Stimulated activated naive CD4-positive, alpha-beta T cell treated with Interleukin-2 at 50 U/mL for 16 hours (primary cell): ENCODE results near the gene BGLAP.
A peak's percentile ranks its signal among the peaks of the same experiment; 100 is the strongest.

Source experiments
- DNase-seq: peaks from one replicate; lab custom pipeline; 2025; lab: John Stamatoyannopoulos, UW

The BGLAP gene

DNA sequence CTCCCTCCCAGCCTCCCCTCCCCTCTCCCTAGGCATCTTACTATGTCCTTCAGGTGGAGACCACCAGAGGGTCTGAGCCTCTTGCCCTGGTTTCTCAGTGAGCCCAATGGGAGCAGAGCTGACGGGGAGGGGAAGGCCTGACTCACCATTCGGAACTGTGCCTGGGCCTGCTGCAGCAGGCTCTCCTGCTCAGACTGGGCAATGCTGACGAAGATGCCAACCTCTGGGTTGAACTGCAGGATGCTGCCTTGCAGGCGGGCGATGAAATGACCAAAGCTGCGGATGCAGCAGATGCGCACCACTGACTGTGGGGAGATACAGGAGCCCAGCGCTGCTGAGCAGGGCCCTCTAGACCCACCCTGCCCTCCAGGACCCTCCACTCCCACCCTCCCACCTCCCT is 16.9 kb downstream of the BGLAP start:
- DNase-seq = no peak

DNA sequence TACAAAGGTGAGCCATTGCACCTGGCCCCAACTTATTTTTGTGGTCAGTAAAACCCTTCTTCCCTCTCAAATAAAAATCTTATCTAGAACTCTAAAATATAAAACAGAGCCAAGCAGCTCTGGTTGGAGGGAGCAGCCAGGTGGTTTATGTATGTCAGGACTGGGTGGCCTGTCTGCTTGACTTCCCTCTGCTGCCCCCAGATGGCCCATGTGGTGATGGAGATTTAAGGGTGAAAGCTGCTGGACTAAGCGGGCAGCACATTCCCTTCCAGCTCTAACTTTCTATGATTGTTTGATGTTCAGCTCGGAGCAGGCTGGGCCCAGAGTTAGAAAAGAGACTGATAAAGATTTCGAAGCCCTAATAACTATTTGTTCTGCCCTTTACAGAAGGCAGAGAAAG is 17.8 kb downstream of the BGLAP start:
- no peak for DNase-seq

DNA sequence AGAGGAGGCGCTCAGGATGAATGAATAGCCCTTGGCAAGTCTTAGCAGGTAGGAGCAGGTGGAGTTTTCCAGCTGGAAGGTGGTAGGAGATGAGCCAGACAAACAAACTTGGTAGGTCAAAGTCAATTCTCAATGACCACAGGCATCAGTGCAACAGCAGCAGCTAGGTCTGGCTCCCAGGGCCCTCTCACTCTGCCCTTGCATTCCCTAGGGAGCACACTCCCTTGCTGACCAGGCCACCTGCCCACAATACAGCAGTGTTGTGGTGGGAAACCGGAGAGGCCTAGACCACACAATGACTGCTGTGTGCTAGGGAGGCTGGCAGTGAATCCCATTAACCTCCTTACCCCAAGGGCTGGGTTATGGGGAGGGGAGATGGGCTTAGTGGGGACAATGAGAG is 18.9 kb downstream of the BGLAP start:
- no peak for DNase-seq

DNA sequence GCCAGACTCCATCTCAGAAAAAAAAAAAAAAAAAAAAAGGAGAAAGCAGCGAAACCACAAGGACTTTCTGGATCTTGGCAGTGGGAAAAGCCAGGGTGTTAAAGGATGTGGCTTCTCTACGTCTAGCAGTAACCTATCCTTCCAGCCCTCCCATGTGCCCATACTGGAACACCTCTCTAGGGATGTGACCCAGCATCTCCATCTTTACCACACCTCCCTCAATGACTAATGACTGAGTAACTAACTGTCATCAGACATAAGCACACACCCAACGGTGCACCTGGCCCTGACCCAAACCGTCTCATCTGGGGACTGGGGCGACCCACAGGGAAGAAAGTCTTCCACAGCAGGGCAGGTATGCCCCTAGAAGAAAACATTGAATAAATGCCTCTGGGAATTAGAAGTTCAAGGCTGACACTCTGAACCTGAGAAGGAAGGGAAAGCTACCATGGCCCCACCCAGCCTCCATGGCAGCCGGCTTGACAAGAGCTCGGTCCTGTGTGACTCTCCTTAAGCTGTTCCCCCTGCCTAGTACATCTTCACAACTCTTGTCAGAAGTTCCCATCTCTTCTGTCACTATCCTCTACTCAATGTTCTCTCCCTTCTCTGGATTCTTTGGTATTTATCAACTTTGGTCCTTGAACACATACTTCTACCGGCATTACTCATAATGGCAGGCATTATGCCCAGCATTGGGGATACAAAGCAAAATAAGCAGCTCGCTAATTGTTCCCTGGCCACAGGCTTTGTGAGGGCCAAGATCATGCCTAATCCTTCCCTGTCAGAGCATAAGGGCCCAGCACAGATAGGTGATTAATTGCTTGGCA is 20.7 kb downstream of the BGLAP start:
- DNase-seq = no peak

DNA sequence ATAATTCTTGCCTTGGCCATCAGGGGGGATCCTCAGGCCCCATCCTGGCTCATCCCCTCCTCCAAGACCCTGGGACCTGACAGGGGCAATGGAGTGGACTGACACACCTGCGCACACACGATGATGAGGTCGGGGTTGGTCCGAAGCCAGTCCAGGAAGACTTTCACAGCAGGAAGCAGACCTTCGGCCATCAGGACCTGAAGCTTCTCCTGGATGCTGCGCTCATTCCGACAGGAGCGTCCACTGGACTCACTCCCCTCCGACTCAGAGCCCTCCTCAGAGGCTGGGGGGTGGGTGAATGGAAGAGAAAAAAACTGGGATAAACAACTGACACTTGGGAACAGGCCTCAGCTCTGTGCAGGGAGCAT is 21.3 kb downstream of the BGLAP start:
- DNase-seq = no peak

DNA sequence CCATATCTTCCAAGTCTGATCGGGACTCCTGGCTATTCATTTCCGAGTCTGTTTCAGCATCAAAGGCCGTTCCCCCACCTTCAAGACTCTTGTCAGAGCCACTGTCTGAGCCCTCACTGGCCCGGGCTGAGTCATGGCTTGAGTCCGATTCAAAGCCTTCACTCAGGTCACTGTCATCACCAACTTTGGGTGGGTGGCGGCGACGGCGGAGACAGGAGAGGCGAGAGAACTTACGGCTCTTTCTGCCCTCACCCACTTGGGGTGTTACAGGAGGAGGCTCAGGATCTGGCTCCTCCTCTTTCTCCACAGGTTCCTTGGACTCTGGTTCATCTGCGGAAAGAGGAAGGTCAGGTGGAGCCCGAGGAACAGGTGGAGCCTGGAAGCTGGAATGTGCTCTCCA is 24.1 kb downstream of the BGLAP start:
- DNase-seq = no peak

DNA sequence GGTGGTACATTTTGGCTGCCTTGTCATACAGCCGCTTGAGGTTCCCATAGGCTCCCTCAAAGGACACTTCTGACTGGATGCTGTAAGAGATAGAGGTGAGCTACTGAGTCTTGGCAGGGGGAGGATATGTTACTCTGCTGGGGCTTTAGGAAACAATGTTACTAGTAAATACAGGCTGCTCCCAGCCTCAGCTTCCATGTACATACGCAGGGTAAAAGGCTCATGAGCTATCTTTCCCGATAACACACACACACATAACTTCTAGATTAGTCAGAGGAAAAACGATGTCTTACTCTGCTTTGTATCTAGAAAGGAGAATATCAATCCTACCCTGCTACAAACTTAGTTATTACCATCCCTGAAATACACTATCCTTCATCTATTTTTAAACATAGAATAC is 26.4 kb downstream of the BGLAP start:
- no peak for DNase-seq

DNA sequence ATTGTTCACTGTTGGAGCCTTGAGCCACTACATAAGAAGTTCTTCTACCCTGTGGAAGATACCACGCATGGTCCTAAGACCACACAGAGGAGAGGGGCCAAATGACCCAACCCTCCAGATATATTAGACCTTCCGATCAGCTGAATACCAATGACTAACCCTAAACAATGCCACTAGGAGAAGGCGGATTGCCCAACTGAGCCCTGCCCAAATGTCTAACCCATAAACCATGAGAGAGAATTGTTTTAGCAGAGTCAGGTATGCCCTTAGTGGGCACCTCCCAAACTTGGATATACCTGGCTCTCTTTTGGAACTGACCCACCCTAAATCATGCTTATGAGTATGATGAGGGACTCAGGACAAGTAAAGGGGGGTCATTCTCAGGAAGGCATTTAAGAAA is 28.3 kb downstream of the BGLAP start:
- DNase-seq = no peak

DNA sequence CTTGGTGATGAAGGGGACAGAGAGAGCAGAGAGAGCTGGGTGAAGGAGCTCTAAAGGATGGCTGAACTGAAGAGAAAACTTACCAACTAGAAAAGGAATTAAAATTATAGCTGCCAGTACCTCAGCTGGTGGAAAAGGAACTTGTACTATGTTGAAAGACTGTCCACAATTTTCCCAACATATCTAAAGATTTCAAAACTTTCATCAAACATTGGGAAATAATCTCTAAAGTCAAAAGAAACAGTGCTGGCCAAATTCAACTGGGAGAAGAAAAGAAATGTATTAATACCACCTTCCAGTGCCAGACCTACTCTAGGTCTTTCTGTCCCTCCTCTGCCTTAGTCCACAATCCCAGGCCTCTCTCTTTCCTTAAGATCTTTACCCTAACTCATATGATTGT is 34.5 kb downstream of the BGLAP start:
- DNase-seq = no peak

DNA sequence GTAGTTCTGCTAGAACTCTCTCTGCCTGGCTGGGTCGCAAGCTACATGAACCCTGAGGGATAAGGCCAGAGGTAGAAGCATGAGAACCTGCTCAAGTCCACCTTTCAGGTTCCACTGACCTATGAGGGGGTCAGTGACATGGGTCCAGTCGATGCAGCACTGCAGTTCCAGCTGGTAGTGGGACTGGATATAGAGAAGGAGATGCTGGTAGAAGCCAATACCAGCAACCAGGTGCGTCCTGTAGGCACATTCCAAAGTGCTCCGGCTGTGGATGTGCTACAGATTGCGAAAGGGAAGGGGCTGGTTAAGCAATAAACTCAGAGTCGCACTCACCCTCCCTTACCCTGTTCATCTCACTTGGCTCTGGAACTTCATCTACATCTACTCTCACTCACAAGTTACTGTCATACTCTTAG is 35.0 kb downstream of the BGLAP start:
- no peak for DNase-seq

DNA sequence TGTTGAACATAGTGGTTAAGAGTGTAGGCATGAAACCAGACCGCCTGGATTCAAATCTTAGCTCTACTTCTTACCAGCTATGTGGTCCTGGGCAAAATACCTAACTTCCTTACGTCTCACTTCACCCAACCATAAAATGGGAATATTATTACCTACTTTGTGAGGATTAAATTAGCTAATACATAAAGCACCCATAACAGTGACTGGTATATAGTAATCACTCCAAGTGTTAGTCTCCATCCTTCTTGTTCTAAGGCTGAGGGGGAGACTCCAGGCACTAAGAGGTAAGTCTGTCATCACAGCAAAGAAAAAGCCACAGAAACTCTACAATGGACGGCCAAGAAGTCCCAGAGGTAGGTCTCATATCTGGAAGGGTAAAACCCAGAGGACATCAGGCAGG is 37.9 kb downstream of the BGLAP start:
- no peak for DNase-seq

DNA sequence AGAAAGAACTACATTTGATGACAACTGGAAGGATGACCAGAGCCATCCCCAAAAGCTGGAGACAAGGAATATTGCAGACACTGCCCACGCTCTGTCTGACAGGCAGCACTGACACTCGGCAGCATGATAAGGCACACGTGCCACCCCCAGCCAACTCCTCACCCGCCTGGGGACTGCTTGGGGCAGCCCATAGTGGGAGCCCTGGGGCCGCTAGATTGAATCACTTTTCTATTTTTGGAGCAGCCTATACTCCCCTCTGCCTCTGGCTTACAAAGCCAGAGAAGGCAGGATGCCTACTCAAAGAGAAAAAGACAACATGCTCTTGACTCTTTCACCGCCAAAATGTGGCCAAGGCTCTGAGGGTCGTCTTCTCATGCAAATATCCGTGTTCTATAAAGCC is 39.3 kb downstream of the BGLAP start:
- peak; percentile 9 for DNase-seq

DNA sequence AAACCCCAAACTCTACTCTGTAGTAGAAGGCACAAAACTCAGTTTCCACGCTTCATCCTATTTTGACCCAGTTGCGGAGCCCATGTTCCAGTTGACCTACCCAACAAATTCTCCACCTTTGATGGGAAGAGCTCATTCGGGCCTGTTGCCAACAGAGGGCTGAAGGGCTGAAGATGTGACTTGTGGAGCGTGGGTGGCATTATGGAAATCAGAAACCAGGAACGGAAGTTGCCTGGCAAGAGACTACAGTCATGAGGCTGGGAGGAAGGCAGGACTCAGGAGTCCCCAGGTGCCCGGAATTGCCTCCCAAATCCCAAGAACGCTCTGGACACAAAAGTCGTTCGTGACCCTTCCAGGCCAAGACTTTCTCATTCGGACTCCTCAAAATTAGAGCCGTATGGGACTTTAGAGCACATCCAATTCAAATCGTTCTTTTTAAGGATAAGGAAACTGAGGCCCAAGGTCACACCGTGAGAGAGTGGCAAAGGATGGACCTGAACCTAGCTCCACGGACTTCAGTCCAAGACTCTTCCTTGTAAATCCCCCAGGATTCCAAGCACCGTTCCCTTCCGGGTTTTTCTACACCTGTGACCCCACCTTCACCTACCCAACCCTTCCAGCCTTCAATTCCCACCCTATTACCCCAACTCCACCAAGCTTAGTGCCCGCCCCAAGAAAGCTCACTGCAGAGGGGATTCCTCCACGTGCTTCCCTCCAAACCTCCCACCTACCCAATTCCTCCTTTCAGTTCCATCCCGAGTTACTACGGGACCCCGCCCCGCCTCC is 39.9 kb downstream of the BGLAP start:
- DNase-seq = peak; percentile 19

DNA sequence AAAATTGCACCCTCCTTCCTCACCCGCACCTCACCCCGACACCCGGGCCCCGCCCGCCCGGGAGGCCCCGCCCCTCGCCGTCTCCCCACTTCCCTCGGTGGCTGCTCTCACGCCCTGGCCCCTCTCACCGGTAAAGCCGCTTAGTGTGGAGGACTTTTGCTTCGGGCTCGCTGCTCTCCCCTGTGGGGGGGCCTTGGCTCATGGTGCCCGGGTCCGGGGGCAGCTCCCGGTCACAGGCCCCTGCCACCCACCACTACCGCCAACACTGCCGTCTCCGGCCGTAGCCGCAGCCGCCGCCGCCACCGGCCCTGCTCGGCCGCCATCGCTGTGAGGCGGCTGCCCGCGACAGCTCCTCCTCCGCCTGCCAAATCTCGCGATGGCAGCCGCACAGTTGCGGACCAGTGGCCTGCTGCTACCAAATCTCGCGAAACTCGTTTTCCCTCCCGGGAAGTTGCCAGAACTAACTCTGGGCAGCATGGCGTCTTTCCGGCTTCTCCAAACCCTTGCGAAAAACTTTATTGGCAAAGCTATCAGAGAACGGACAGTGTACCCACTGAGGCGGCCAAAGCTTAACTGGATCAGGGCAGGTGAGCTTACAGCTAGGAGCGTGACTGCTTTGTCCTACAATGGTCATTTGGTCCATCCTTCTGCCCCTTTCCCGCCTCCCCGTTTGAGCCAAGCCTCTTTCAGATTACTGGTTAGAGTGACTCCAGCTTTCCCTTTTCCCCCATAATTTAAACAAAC is 40.7 kb downstream of the BGLAP start, which contains the start of gene SMG5:
Gene SMG5, minus strand, starts transcription at position 347 of the 744 bp plus-strand sequence. Its CDS starts 145 bp downstream, at position 202.
- peak; percentile 96 for DNase-seq

DNA sequence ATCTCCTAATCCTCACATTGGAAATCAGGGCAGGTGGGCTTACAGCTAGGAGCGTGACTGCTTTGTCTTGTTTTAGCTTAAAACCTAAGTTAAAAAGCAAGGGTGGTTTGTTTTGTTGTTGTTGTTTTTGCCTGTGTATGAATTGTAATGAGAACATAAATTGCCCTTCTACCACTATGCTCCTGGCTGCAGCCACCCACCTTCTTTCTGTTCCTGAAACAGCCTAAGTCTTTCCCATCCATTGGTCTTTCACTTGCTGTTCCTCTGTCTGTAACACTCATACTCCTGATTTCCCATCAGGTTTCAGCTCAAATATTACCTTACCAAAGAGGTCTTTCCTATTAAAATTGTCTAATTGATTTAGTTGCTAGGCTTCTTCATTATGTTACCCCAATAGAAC is 41.5 kb downstream of the BGLAP start:
- no peak for DNase-seq

DNA sequence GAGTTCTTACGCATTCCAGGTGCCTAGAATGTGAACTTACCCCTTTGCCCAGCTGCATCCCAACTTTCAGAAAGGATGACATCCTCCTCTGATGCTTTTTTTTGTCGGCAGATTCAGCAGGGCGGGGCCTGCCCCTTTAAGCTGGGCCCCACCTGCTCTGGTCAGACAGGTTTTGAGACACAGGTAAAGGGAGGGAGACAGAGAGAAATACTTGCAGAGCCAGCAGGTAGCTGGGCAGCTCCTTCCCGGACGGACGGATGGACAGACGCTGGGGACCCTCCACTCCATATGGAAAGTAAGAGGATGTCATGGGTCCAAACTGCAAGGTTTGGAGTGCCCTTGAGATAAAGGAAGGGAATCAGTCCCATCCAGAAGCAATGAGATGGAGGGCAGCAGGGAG is 42.1 kb downstream of the BGLAP start, which contains the start of gene TMEM79:
Gene TMEM79, plus strand, starts transcription at position 214 of the 400 bp plus-strand sequence. CDS start 902 bp downstream, outside the sequence.
- DNase-seq = no peak

DNA sequence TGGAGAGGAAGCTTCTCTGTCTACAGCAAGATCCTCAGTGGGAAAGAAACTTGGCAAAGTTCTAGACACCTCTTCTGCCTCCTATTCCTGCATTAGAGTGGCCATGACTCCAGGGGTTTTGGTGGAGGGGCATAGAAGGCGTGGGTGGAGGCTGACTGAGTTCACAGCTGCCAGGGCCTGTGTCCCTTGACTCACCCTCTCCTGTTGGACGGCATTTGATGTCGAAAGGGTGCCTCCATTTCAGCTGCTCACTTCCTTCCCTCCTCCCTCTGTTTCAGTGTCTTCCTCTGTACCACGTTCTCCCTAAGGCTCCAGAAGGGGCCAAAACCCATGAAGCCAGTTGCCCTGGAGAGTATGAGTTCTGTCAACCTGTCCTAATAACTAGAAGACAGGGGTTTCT is 42.8 kb downstream of the BGLAP start:
- no peak for DNase-seq

DNA sequence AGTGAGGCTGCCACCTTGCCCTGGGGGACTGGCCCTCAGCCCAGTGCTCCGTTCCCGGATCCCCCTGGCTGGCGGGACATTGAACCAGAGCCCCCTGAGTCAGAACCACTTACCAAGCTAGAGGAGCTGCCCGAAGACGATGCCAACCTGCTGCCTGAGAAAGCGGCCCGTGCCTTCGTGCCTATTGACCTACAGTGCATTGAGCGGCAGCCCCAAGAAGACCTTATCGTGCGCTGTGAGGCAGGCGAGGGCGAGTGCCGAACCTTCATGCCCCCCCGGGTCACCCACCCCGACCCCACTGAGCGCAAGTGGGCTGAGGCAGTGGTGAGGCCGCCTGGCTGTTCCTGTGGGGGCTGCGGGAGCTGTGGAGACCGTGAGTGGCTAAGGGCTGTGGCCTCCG is 43.5 kb downstream of the BGLAP start:
- no peak for DNase-seq

DNA sequence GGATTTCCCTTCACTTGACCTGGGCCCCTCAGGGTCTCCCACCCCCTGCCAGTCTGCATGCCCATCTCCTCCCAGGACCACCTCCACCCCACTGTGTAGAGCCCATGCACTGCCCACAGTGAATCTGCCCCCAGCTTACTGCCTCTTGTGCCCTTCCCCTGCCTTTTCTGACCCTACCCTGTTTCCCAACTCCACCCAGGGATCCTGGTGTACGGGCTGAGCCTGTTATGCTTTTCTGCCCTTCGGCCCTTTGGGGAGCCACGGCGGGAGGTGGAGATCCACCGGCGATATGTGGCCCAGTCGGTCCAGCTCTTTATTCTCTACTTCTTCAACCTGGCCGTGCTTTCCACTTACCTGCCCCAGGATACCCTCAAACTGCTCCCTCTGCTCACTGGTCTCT is 44.1 kb downstream of the BGLAP start:
- no peak for DNase-seq

DNA sequence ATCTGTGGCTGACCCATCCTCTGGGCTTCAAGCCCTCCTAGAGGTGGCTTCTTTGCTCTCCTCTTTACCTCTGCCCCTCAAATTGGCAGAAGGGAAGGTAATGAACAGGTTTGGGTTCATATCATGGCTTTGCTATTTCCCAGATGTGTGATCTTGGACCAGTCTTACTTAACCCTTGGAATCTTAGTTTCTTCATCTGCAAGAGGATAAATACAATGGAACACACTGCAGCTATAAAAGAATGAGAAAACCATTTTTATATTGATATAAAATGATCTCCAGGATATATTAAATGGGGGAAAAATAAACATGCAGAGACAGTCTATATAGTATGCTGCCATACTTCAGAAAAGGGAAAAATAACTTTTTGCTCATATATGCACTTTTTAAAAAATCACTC is 47.9 kb downstream of the BGLAP start:
- no peak for DNase-seq

DNA sequence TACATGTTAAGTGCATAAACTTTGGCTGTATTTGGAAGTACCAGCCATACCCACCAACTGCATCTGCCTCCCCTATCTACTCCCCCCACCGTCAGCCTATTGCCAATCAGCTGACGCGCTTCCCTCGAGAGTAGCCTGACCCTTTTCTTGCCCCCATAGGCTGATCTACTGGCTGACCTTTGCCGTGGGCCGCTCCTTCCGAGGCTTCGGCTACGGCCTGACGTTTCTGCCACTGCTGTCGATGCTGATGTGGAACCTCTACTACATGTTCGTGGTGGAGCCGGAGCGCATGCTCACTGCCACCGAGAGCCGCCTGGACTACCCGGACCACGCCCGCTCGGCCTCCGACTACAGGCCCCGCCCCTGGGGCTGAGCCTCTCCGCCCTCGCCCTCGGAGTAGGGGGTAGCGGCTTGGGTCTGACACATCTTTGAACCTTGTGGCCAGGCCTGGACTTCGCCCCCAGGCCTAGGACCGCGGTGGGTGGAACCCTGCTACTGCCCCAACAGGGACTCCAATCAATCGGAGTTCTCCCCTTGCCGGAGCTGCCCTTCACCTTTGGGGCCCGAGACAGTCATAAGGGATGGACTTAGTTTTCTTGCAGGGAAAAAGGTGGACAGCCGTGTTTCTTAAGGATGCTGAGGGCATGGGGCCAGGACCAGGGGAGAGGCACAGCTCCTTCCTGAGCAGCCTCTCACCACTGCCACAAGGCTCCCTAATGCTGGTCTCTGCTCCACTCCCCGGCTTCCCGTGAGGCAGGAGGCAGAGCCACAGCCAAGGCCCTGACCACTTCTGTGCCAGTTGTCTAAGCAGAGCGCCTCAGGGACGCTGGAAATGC is 49.5 kb downstream of the BGLAP start:
- DNase-seq = no peak
